Measurements from ENCODE around the gene ATG7. TPM values are rescaled to one million over a fixed set of nuclear protein-coding genes. Genes with fewer than 3 reads are reported as not detected.

Gene ATG7, protein sequence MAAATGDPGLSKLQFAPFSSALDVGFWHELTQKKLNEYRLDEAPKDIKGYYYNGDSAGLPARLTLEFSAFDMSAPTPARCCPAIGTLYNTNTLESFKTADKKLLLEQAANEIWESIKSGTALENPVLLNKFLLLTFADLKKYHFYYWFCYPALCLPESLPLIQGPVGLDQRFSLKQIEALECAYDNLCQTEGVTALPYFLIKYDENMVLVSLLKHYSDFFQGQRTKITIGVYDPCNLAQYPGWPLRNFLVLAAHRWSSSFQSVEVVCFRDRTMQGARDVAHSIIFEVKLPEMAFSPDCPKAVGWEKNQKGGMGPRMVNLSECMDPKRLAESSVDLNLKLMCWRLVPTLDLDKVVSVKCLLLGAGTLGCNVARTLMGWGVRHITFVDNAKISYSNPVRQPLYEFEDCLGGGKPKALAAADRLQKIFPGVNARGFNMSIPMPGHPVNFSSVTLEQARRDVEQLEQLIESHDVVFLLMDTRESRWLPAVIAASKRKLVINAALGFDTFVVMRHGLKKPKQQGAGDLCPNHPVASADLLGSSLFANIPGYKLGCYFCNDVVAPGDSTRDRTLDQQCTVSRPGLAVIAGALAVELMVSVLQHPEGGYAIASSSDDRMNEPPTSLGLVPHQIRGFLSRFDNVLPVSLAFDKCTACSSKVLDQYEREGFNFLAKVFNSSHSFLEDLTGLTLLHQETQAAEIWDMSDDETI
- 10 to 100 TPM; 26.9 to 35.1 TPM for total RNA-seq

DNA sequence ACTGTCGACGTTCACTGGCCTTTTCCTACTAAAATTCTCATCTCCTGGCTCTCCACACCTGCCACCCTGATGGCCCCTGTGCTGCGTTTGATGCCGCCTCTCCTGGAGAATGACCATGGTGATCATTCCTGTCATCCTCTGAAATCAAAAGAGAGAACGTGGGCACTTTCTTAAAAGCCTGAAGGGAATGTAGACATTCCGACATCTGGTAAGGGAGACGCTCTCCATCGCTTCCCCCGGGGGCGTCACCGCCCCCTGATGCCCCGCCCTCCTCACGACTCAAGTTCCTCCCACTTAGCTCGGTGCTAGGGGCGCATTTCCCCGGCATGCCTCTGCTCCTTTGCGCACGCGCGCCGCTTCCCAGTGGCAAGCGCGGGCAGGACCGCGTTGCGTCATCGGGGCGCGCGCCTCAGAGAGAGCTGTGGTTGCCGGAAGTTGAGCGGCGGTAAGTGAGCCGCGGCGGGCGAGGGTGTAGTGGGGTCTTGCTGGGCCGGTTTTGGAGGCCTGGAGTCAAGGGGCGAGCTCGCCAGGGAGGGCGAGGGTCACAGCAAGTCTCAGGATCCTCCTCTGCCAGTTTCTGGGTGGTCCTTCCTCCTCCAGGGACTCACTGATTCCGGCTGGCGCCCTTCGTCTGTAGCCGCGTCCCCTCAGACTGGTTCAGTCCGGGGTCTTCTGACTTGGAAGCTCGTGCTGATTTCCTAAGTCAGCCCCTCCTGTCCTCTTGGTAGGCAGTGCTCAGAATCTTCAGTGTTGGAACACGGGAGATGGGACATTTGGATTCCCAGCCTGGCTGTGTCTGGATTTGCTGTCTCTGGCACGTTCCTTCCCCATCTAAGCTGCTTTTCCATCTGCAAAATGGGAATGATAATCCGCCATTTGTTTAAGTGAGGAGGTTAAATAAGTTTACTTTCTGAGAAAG, at the start of gene ATG7:
Gene ATG7 (plus strand): TSS at position 412 of the 919 bp plus-strand sequence. CDS start 26,299 bp downstream, outside the sequence.
- H3K27ac Mint-ChIP-seq, result peak within 1 kb of the TSS; percentile 87
- H3K9me3 Mint-ChIP-seq, result peaks cover 11% of the 10 kb centered on the region
- ChIA-PET POLR2A (interaction anchor here (0.7 to 3.7 kb wide), 23 partner anchors 10 to 575 kb away, joined by 3 to 74 read pairs (median 4); partner anchors contain the start of gene TAMM41), CTCF (interaction anchor here (0.6 to 2.1 kb wide), 9 partner anchors 11 to 371 kb away, joined by 3 to 11 read pairs (median 4); partner anchors contain the start of gene VGLL4)
- H3K4me3 Mint-ChIP-seq, result peak within 1 kb of the TSS; percentile 87
- peak; percentile 97 for DNase-seq
- peaks cover 34% of the 10 kb centered on the region for H3K36me3 Mint-ChIP-seq (ENCODE audit: low read depth)
- H3K4me1 Mint-ChIP-seq, result peaks cover 52% of the 10 kb centered on the region
- peaks cover 3% of the 10 kb centered on the region for H3K27me3 Mint-ChIP-seq

DNA sequence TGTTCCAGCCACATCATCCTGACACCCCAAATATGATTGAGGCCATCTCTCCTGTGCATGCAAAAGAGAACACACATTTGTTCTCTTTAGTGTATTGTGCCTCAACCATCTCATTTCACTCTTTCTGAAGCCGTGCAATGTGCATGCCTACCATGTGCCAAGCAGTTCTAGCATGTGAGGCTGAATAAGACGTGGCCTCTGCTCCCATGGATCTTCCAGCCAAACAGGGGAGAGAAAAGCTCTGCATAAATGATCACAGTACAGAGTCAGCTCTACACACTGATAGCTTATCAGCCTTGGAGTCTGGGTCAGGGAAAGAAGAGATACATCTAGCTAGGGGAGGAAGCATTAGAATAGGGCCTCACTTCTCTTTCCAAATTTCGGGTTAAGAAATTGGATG, 48.2 kb upstream of the ATG7 start:
- Mint-ChIP-seq H3K9me3 (peaks cover 3% of the 10 kb centered on the region), H3K27ac (no peak overlapping the region), H3K27me3 (peaks cover 8% of the 10 kb centered on the region), H3K4me3 (no peak overlapping the region), H3K4me1 (peaks cover 15% of the 10 kb centered on the region), H3K36me3 (ENCODE audit: low read depth) (no peaks in the 10 kb centered on the region)
- ChIA-PET CTCF (no interaction called here), POLR2A (no interaction called here)
- DNase-seq, result no peak

DNA sequence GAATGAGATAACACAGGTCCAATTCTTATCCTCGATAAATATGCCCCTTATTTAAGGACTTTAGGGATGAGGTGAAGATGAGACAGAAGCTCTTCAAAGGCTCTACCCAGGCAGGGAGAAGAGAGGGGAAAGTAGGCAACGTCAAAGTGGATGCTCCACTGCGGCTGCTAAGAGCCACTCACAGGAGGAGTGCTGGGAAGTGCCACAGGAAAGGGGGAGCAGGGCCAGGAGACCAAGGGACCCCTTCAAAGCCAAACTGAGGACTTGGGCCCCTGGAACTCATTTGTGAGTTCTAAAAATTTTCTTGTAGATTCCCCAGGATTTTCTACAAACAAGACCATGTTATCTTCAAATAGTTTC, 47.3 kb upstream of the ATG7 start:
- H3K4me3 Mint-ChIP-seq, result no peak overlapping the region
- no peaks in the 10 kb centered on the region for H3K36me3 Mint-ChIP-seq (ENCODE audit: low read depth)
- no peak for DNase-seq
- peaks cover 10% of the 10 kb centered on the region for H3K27me3 Mint-ChIP-seq
- peaks cover 15% of the 10 kb centered on the region for H3K4me1 Mint-ChIP-seq
- ChIA-PET CTCF (interaction anchor here (1.3 kb wide), 1 partner anchor 11 kb away, joined by 3 read pairs; no protein-coding TSS in a partner anchor), POLR2A (no interaction called here)
- no peak overlapping the region for H3K27ac Mint-ChIP-seq
- H3K9me3 Mint-ChIP-seq, result peaks cover 3% of the 10 kb centered on the region

DNA sequence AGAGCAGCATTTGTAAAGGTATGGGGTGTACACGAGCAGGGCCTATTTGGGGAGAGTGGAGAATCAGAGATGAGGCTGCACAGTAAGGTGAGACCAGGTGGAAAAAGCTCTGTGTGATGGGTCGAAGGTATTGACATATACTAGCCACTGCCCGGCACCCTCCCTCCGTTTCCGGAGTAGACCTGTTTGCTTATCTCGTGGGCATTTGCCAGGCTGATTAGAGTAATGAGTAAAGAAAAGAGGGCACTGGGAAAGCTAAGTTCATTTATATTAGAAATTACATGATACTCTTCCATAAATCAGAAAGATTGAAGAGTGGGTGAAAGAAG, 46.2 kb upstream of the ATG7 start:
- peaks cover 3% of the 10 kb centered on the region for H3K9me3 Mint-ChIP-seq
- H3K4me1 Mint-ChIP-seq, result peaks cover 15% of the 10 kb centered on the region
- ChIA-PET POLR2A (no interaction called here), CTCF (interaction anchor here (1.3 kb wide), 1 partner anchor 109 kb away, joined by 5 read pairs; no protein-coding TSS in a partner anchor)
- peak overlapping the region; percentile 22 for H3K27ac Mint-ChIP-seq
- H3K4me3 Mint-ChIP-seq, result no peak overlapping the region
- H3K36me3 Mint-ChIP-seq (ENCODE audit: low read depth), result no peaks in the 10 kb centered on the region
- H3K27me3 Mint-ChIP-seq, result peaks cover 16% of the 10 kb centered on the region
- DNase-seq, result no peak

DNA sequence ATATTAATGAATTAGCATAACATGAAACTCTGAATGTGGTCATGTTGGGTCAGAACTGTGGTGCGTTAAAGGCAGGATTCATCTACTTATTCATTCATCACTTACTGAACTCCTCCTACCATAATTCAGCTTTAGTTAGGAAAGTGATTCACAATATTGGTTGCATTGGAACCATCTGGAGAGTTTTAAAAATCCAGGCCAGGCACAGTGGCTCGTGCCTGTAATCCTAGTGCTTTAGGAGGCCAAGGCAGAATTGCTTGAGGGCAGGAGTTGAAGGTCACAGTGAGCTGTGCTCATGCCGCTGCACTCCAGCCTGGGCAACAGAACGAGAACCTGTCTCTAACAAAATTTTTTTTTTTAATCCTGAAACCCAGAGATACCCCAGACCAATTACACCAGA, 44.2 kb upstream of the ATG7 start:
- CTCF ChIA-PET, result interaction anchor here (0.7 kb wide), 1 partner anchor 106 kb away, joined by 3 read pairs; no protein-coding TSS in a partner anchor
- Mint-ChIP-seq H3K4me3 (no peak overlapping the region), H3K4me1 (peaks cover 15% of the 10 kb centered on the region), H3K9me3 (peaks cover 3% of the 10 kb centered on the region), H3K27ac (no peak overlapping the region), H3K27me3 (peaks cover 24% of the 10 kb centered on the region), H3K36me3 (ENCODE audit: low read depth) (no peaks in the 10 kb centered on the region)
- POLR2A ChIA-PET, result interaction anchor here (1.2 kb wide), 1 partner anchor 11 kb away, joined by 3 read pairs; no protein-coding TSS in a partner anchor
- DNase-seq, result no peak

DNA sequence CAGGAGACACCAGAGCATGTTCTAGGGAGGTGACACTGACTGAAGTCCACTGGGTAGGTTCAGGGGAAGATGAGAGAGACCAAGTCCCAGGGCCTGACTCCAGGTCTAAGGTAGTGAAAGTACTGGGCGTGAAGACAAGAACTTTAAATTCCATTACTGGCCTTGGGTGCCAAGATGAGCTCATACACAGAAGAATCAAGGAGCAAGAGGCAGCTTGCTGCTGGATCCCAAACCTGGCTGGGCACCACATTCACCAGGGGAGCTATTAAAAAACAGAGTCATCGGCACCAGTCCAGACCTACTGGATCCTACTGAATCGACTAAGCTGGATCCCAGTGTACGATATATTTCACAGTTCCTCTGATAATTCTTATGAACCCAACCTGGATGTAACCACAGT, 42.1 kb upstream of the ATG7 start:
- POLR2A ChIA-PET, result no interaction called here
- DNase-seq, result no peak
- peaks cover 3% of the 10 kb centered on the region for H3K9me3 Mint-ChIP-seq
- peaks cover 32% of the 10 kb centered on the region for H3K27me3 Mint-ChIP-seq
- CTCF ChIA-PET, result no interaction called here
- peaks cover 14% of the 10 kb centered on the region for H3K4me1 Mint-ChIP-seq
- H3K4me3 Mint-ChIP-seq, result no peak overlapping the region
- no peak overlapping the region for H3K27ac Mint-ChIP-seq
- no peaks in the 10 kb centered on the region for H3K36me3 Mint-ChIP-seq (ENCODE audit: low read depth)

DNA sequence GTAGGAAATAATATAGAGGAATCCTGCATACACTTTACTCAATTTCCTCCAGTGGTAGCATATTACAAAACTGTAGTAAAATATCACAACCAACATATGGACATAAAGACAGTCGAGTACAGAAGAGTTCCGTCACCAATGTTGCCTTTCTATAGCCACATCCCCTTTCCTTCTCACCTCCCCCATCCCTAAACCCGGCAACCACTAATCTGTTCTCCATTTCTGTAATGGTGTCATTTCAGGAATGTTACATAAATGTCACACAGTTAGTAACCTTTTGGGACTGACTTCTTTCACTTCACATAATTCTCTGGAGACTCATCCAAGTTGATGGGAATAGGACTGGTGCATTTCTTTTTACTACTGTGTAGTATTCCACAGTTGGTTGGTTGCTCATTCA, 41.4 kb upstream of the ATG7 start:
- Mint-ChIP-seq H3K4me3 (no peak overlapping the region), H3K4me1 (peaks cover 8% of the 10 kb centered on the region), H3K27me3 (peaks cover 36% of the 10 kb centered on the region), H3K27ac (no peak overlapping the region), H3K36me3 (ENCODE audit: low read depth) (no peaks in the 10 kb centered on the region), H3K9me3 (peaks cover 2% of the 10 kb centered on the region)
- ChIA-PET CTCF (no interaction called here), POLR2A (no interaction called here)
- DNase-seq, result no peak

DNA sequence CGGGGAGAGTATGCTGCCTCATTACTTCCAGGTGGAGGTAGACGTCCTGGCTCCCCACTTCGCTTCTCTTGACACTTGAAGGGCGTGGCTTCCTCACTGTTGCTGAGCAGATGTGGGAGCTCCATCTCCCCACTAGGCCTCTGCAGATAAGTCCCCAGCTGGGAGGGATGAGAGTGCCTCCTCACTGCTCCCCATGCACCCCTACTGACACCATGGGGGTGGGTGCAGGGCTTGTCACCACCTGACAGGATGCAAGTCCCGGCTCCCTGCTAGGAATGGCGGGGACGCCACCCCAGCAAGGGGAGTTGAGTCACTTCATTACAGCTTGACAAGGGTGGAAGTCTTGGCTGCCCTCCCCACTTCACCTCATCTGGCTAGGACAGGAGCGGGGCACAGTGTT, 36.8 kb upstream of the ATG7 start:
- peaks cover 9% of the 10 kb centered on the region for H3K36me3 Mint-ChIP-seq (ENCODE audit: low read depth)
- peaks cover 28% of the 10 kb centered on the region for H3K4me1 Mint-ChIP-seq
- POLR2A ChIA-PET, result interaction anchor here (1.7 kb wide), 1 partner anchor 37 kb away, joined by 3 read pairs; the partner anchor contains the start of gene ATG7
- CTCF ChIA-PET, result interaction anchor here (0.6 to 2.4 kb wide), 5 partner anchors 10 to 175 kb away, joined by 3 to 38 read pairs (median 3); no protein-coding TSS in a partner anchor
- DNase-seq, result no peak
- no peak overlapping the region for H3K27ac Mint-ChIP-seq
- H3K27me3 Mint-ChIP-seq, result peaks cover 31% of the 10 kb centered on the region
- no peak overlapping the region for H3K4me3 Mint-ChIP-seq
- peaks cover 9% of the 10 kb centered on the region for H3K9me3 Mint-ChIP-seq

DNA sequence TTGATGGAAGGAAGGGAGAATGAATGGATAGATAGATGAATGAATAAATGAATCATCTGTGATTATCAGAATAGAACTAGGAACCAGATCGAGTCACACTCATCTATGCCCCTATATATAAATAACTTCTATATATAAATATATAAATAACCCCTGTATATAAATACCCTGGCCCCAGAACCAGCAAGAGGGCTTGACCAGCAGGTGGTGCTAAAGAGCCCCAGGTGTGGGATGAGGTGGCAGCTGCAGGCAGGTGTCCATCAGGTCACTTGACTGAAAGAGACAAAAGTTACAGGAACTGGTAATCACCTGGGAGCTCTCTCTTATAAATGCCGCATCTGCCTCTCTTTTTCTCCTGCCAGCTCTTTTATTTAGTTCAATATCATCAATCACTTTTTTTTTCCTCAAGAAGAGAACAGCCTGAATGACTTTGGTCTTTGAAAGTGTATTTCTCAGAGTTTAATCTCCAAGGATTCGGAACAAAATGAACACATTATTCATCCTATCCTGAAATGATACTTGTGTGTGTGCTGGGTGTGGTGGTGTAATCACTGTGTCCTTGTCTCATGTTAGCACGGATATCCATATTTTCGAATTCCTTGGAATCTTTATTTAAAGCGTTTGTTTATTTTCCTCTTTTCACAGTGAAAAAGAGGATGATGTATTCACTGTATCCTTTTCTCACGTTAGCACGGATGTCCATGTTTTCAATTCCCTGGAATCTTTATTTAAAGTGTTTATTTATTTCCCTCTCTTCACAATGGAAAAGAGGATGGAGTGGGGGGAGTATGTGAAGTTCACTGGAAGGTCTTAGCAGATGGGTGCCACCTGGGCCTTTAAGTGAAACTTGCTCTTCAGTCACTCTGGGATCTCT, 35.4 kb upstream of the ATG7 start:
- H3K27ac Mint-ChIP-seq, result no peak overlapping the region

DNA sequence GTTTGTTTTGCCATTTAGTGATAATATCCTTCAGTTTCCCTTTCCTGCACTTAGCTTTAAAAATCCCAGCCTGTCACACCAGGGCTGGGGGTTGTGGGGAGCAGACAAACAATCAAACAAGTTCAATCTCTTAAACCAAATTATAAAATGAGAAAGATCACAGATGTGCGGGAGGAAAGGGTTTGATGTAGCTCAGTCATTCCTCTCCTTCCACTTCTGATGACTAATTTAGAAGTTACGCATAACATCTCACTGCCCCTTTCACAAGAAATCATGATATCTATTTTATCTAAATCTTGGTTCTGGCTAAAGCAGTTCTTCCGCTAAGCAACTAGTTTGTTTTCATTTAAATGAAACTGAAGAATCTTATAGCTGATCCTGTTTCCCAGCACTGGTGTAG, 34.1 kb upstream of the ATG7 start:
- H3K4me3 Mint-ChIP-seq, result no peak overlapping the region
- peak overlapping the region; percentile 74 for H3K27ac Mint-ChIP-seq
- ChIA-PET CTCF (interaction anchor here (0.7 to 2.5 kb wide), 10 partner anchors 17 to 413 kb away, joined by 3 to 27 read pairs (median 6); partner anchors contain the start of gene ATG7), POLR2A (interaction anchor here (0.7 to 1.7 kb wide), 10 partner anchors 10 to 388 kb away, joined by 3 to 10 read pairs (median 4); partner anchors contain the start of gene ATG7)
- peaks cover 14% of the 10 kb centered on the region for H3K27me3 Mint-ChIP-seq
- H3K36me3 Mint-ChIP-seq (ENCODE audit: low read depth), result peaks cover 13% of the 10 kb centered on the region
- peaks cover 30% of the 10 kb centered on the region for H3K4me1 Mint-ChIP-seq
- peaks cover 13% of the 10 kb centered on the region for H3K9me3 Mint-ChIP-seq
- DNase-seq, result peak; percentile 17

More for the DNA sequence above, 35.4 kb upstream of the ATG7 start:
- Mint-ChIP-seq H3K36me3 (ENCODE audit: low read depth) (peaks cover 13% of the 10 kb centered on the region), H3K27me3 (peaks cover 23% of the 10 kb centered on the region), H3K9me3 (peaks cover 13% of the 10 kb centered on the region), H3K4me3 (no peak overlapping the region), H3K4me1 (peaks cover 30% of the 10 kb centered on the region)
- DNase-seq, result peak; percentile 79
- ChIA-PET CTCF (interaction anchor here (0.6 to 2.5 kb wide), 14 partner anchors 12 to 415 kb away, joined by 3 to 38 read pairs (median 3); partner anchors contain the start of gene ATG7), POLR2A (interaction anchor here (1.1 to 1.7 kb wide), 2 partner anchors 36 to 70 kb away, joined by 3 read pairs; partner anchors contain the start of gene ATG7)

DNA sequence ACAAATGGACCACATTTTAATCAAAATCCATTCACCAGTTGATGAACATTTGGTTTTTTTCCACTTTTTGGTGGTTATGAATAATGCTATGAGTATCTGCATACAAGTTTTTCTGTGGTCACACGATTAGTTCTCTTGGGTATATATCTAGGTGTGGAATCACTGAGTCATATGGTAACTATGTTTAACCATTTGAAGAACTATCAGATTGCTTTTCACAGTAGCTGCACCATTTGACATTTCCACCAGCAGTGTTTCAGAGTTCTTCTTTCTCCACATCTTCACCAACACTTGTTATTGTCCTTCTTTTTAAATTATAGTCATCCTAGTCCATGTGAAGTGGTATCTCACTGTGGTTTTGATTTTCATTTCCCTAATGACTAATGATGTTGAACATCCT, 33.3 kb upstream of the ATG7 start:
- no peak overlapping the region for H3K4me3 Mint-ChIP-seq
- CTCF ChIA-PET, result interaction anchor here (0.8 to 2.5 kb wide), 5 partner anchors 34 to 413 kb away, joined by 3 to 27 read pairs (median 6); partner anchors contain the start of gene ATG7
- POLR2A ChIA-PET, result interaction anchor here (0.6 to 1.7 kb wide), 10 partner anchors 11 to 387 kb away, joined by 3 to 10 read pairs (median 4); partner anchors contain the start of gene ATG7
- H3K27me3 Mint-ChIP-seq, result peaks cover 12% of the 10 kb centered on the region
- peak overlapping the region; percentile 74 for H3K27ac Mint-ChIP-seq
- peaks cover 13% of the 10 kb centered on the region for H3K36me3 Mint-ChIP-seq (ENCODE audit: low read depth)
- H3K9me3 Mint-ChIP-seq, result peaks cover 18% of the 10 kb centered on the region
- H3K4me1 Mint-ChIP-seq, result peaks cover 30% of the 10 kb centered on the region
- no peak for DNase-seq
